HAP-1 (cell line): ENCODE results near the gene KCNK4.

Experiments
- DNase-seq, 2 experiments: peaks; one replicate each; pipeline ENCODE4 v3.0.0-alpha.2; 2016 to 2020; ENCODE audit warnings: low spot score in 2 of 2
- H3K27me3 ChIP-seq: fragments of 250-450 bp; sonication (Bioruptor Pico); 2 replicates; pipeline ENCODE4 v1.5.1; 2020; ENCODE audit warnings: low read depth, mild to moderate bottlenecking, moderate library complexity
- H3K36me3 ChIP-seq: fragments of 250-450 bp; sonication (Bioruptor Pico); replicated peaks from 2 replicates; pipeline ENCODE4 v1.5.1; 2020; ENCODE audit warnings: mild to moderate bottlenecking
- H3K4me1 ChIP-seq: fragments of 250-450 bp; sonication (Bioruptor Pico); 2 replicates; pipeline ENCODE4 v1.5.1; 2020; ENCODE audit warnings: mild to moderate bottlenecking
- H3K4me3 ChIP-seq: fragments of 250-450 bp; sonication (Bioruptor Pico); 2 replicates; pipeline ENCODE4 v1.5.1; 2020; ENCODE audit warnings: mild to moderate bottlenecking, moderate library complexity
- H3K9me3 ChIP-seq: fragments of 250-450 bp; sonication (Bioruptor Pico); 2 replicates; pipeline ENCODE4 v1.5.1; 2020; ENCODE audit warnings: mild to moderate bottlenecking, moderate library complexity
- in situ Hi-C: fragments of 300-500 bp; cut with MboI; formaldehyde crosslinking; loops from 3 replicates; pipeline ENCODE4 v1.14.3; 2020; ENCODE audit warnings: low sequenced_read_pairs, inconsistent platforms, mixed read lengths

The KCNK4 gene

DNA sequence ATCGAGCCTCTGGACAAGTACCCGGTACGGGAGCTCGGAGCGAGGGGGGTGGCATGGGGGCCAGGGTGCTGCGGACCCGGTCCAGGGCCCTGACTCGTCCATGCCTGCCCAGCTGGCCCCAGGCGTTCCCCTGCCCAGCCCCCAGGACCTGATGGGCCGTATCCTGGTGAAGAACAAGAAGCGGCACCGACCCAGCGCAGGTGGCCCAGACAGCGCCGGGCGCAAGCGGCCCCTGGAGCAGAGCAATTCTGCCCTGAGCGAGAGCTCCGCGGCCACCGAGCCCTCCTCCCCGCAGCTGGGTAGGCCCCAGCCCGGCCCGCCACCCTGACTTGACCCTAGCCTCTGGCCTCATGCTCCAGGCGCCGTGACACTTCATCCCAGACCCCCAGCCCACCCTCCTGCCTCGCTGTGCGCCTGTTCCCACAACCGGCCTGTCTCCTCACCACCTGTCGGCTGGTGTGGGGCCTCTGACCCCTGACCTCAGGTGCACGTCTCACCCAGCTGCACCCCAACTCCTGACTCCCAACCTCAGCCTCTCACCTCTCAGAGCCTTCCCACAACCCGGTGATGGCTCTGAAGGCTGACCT, 32.1 kb upstream of the KCNK4 start:
- Histone ChIP-seq H3K9me3 (no peaks in the 10 kb centered on the region), H3K36me3 (peaks cover 79% of the 10 kb centered on the region), H3K27me3 (no peaks in the 10 kb centered on the region), H3K4me3 (no peak overlapping the region), H3K4me1 (no peaks in the 10 kb centered on the region)
- DNase-seq: no peak
- in situ Hi-C loops: loop anchor here (25.0 kb wide), 1 partner anchor 853 kb away; the partner anchor contains the start of genes FAU, MRPL49, TM7SF2 and ZNHIT2

DNA sequence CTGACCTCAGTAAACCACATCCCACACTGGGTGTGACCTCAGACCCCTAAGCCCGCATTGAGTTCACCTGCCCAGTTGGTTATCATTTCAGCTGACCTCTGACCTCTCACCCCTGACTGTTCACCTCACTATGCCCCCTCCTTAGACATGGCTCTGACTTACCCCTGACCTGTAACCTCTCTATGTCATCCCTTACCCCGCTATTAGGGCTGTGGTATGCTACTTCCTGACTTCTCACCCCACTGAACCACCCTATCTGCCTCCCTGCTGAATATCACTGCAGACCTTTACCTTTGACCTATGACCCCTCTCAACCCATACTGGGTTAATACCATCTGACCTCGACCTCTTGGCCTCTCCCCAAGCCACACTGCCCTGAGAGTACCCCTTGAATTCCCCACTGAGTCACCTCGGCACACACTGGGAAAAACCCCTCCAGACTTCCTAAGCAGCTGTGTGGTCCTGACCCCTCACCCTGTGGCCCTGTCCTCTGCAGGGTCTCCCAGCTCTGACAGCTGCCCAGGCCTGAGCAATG, 31.5 kb upstream of the KCNK4 start:
- H3K27me3 ChIP-seq: no peaks in the 10 kb centered on the region
- no peak for DNase-seq
- no peaks in the 10 kb centered on the region for H3K4me1 ChIP-seq
- in situ Hi-C loops: loop anchor here (25.0 kb wide), 1 partner anchor 853 kb away; the partner anchor contains the start of genes FAU, MRPL49, TM7SF2 and ZNHIT2
- peaks cover 83% of the 10 kb centered on the region for H3K36me3 ChIP-seq
- no peak overlapping the region for H3K4me3 ChIP-seq
- H3K9me3 ChIP-seq: no peaks in the 10 kb centered on the region

DNA sequence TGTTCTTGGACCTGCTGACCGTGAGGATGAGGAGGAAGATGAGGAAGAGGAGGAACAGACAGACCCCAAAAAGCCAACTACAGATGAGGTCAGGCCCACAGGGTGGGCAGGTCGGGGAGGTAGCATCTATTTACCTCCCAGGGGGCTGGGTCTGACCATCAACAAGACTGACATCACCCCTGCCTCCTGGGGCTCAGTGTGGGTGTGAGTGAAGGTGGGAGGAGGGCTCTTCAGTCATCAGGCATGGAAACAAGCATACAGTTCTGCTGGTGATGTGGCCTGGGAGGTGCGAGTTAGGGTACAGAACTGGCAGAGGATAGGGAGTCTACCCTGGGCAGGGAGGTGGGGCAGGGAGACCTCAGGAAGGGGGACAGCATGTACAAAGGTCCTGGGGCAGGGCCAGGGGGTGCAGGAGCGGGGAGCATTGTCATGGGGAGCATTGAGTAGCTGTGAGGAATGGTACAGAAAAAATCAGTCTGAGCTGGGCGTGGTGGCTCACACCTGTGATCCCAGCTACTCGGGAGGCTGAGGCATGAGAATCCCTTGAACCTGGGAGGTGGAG, 30.9 kb upstream of the KCNK4 start:
- DNase-seq: no peak
- Histone ChIP-seq H3K9me3 (no peaks in the 10 kb centered on the region), H3K27me3 (no peaks in the 10 kb centered on the region), H3K4me1 (no peaks in the 10 kb centered on the region), H3K36me3 (peaks cover 77% of the 10 kb centered on the region), H3K4me3 (no peak overlapping the region)
- in situ Hi-C loops: loop anchor here (25.0 kb wide), 1 partner anchor 852 kb away; the partner anchor contains the start of genes FAU, MRPL49, TM7SF2 and ZNHIT2

DNA sequence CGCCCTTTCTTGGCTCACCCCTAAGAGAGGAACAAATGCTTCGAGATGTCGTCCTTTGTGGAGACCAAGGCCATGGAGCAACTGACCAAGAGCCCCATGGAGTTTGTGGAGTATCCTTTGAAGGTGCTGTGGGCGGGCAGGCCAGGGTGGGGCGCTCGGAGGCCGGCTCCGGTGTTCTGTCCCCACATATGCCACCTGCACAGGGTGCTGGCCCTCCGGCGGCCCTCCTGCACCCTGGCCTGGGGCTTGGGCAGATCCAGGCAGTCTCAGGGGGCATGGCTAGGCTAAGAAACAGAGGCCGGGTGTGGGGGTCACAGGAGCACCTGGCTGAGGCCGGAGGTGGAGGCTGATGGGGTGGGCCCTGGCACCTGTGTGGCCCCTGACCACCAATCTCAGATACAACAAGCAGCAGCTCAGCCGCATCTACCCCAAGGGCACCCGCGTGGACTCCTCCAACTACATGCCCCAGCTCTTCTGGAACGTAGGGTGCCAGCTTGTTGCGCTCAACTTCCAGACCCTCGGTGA, 29.5 kb upstream of the KCNK4 start:
- no peaks in the 10 kb centered on the region for H3K4me1 ChIP-seq
- no peaks in the 10 kb centered on the region for H3K9me3 ChIP-seq
- peaks cover 79% of the 10 kb centered on the region for H3K36me3 ChIP-seq
- in situ Hi-C loops: loop anchor here (25.0 kb wide), 1 partner anchor 851 kb away; the partner anchor contains the start of genes FAU, MRPL49, TM7SF2 and ZNHIT2
- no peaks in the 10 kb centered on the region for H3K27me3 ChIP-seq
- DNase-seq: no peak
- H3K4me3 ChIP-seq: no peak overlapping the region

DNA sequence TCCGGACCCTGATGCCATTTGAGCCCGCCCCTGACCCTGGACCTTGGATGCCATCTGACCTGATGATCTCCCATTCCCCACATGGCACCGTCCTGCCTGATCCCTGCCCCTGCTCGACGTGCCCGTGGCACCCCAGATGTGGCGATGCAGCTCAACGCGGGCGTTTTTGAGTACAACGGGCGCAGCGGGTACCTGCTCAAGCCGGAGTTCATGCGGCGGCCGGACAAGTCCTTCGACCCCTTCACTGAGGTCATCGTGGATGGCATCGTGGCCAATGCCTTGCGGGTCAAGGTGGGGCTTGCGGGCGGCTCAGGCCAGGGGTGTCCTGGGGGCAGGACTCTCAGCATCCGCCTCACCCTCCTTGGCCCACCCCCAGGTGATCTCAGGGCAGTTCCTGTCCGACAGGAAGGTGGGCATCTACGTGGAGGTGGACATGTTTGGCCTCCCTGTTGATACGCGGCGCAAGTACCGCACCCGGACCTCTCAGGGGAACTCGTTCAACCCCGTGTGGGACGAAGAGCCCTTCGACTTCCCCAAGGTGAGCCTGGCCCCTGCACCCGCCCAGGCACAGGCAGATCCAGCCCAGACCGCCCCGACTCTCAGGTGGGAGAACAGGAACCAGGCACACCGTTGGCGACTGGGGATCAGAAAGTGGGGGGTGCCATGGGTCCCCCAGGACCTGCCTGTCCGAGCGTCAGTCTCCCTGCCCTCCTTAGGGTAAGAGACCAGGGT, 28.7 kb upstream of the KCNK4 start:
- Histone ChIP-seq H3K9me3 (no peaks in the 10 kb centered on the region), H3K27me3 (no peaks in the 10 kb centered on the region), H3K4me1 (no peaks in the 10 kb centered on the region), H3K4me3 (no peak overlapping the region), H3K36me3 (peaks cover 79% of the 10 kb centered on the region)
- in situ Hi-C loops: loop anchor here (25.0 kb wide), 1 partner anchor 850 kb away; the partner anchor contains the start of genes FAU, MRPL49, TM7SF2 and ZNHIT2
- no peak for DNase-seq

DNA sequence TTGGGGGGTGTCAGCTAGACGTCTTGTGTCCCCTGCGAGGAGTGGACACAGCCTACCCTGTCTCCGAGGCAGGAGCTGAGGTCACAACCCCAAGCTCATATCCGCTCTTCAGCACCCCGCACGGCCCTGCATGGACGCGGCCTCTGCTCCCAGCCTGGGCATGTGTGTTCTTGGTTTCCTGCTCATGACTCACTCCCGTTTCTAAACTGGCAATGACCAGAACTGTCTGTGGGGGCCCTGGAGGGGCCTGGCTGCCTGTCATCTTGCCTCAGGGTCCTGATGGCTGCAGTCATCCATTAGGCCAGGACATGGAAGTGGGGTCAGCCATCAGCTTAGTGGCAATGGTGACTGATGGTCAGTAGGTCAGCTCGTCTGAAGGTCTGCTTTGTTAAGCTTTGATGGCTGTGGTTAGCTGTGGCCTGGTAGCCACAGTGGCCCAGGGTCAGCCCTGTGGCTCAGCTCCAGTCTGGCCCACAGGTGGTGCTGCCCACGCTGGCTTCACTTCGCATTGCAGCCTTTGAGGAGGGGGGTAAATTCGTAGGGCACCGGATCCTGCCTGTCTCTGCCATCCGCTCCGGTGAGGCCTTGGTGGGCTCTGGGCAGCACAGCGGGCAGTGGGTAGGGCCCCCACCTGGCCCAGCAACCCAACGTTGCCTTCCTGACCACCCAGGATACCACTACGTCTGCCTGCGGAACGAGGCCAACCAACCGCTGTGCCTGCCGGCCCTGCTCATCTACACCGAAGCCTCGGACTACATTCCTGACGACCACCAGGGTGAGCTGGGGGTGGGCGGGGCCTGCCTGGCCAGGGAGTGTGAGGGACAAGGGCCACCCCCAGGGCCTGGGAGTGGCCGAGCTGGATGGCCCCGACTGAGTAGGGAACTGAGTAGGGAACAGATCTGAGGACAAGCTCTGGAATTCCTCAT, 27.8 kb upstream of the KCNK4 start:
- Histone ChIP-seq H3K36me3 (peaks cover 77% of the 10 kb centered on the region), H3K27me3 (no peaks in the 10 kb centered on the region), H3K4me3 (no peak overlapping the region), H3K9me3 (no peaks in the 10 kb centered on the region), H3K4me1 (0 out of 2 replicates have a peak, but pooled peaks cover under 1% of the 10 kb centered on the region)
- in situ Hi-C loops: loop anchor here (25.0 kb wide), 1 partner anchor 849 kb away; the partner anchor contains the start of genes FAU, MRPL49, TM7SF2 and ZNHIT2
- DNase-seq: no peak

DNA sequence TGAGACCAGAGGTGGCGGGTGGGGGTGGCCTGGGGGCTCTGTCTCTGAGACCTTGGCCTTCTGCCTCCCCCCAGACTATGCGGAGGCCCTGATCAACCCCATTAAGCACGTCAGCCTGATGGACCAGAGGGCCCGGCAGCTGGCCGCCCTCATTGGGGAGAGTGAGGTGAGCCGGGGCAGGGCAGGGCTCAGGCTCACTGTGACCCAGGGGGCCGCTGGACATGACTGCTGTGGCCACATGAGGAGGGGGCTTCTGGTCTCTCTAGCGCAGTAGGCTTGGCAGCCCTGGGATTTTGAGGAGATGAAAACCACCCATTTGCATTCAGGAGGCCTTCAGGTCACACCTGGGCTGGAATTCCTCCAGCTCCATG, 27.2 kb upstream of the KCNK4 start:
- no peak for DNase-seq
- no peaks in the 10 kb centered on the region for H3K27me3 ChIP-seq
- H3K9me3 ChIP-seq: no peaks in the 10 kb centered on the region
- H3K4me1 ChIP-seq: peaks cover 4% of the 10 kb centered on the region; the same call in 1 of the 2 replicates
- in situ Hi-C loops: loop anchor here (25.0 kb wide), 1 partner anchor 848 kb away; the partner anchor contains the start of genes FAU, MRPL49, TM7SF2 and ZNHIT2
- no peak overlapping the region for H3K4me3 ChIP-seq
- peaks cover 72% of the 10 kb centered on the region for H3K36me3 ChIP-seq

DNA sequence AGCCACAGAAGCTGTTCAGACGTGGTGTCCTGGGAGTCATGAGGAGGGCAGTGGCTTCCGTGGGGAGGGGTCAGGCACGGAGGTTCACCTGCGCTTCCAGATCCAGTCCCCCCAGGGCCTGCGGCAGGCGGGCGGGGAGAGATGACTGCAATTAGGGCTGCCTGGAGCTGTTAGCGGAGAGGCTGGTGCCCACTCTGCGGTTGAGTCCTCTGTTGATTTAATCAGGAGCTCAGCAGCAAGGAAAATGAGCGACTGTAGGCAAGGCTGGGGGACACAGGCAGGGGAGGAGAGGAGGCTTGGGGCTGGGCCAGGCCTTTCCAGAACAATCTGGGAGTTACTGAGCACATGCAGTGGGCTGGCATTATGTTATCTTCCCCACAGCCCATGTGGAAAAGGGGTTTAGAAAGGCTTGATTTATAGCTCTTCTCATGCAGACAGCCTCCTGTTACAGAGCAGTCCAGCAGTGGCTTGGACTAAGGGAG, 26.7 kb upstream of the KCNK4 start:
- Histone ChIP-seq H3K4me3 (no peak overlapping the region), H3K4me1 (peaks cover 4% of the 10 kb centered on the region; the same call in 1 of the 2 replicates), H3K9me3 (no peaks in the 10 kb centered on the region), H3K27me3 (no peaks in the 10 kb centered on the region), H3K36me3 (peaks cover 67% of the 10 kb centered on the region)
- DNase-seq: no peak
- in situ Hi-C loops: loop anchor here (25.0 kb wide), 1 partner anchor 848 kb away; the partner anchor contains the start of genes FAU, MRPL49, TM7SF2 and ZNHIT2

DNA sequence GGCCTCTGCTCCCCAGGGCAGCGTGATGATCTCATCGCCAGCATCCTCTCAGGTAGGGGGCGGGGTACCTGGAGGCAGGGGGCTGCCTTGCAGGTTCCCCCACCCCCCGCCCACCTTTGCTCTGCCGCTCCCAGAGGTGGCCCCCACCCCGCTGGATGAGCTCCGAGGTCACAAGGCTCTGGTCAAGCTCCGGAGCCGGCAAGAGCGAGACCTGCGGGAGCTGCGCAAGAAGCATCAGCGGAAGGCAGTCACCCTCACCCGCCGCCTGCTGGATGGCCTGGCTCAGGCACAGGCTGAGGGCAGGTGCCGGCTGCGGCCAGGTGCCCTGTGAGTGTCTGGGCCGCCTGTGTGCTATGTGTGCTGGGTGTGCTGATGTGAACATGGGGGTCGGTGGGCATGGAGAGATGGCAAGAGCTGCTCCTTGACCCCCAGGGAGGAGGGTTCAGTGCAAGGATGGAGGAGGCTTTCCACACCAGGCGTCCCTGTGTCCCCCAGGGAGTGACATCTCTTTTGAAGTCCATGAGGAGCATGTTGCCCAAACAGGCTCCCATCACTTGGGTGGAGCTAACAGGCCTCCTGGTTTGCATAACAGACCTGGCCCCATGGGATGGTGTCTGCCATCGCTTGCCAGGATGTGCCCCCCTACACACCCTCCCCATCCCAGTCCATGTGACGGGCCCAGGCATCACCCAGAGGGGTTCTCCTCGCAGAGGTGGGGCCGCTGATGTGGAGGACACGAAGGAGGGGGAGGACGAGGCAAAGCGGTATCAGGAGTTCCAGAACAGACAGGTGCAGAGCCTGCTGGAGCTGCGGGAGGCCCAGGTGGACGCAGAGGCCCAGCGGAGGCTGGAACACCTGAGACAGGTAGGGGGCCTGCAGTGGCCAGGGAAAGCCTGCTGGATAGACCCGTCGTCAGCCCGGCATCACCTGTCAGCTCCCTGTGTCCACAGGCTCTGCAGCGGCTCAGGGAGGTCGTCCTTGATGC, 25.6 kb upstream of the KCNK4 start:
- H3K27me3 ChIP-seq: no peaks in the 10 kb centered on the region
- peaks cover 4% of the 10 kb centered on the region; the same call in 1 of the 2 replicates for H3K4me1 ChIP-seq
- H3K9me3 ChIP-seq: no peaks in the 10 kb centered on the region
- peaks cover 57% of the 10 kb centered on the region for H3K36me3 ChIP-seq
- no peak for DNase-seq
- in situ Hi-C loops: loop anchor here (25.0 kb wide), 1 partner anchor 847 kb away; the partner anchor contains the start of genes FAU, MRPL49, TM7SF2 and ZNHIT2
- H3K4me3 ChIP-seq: no peak overlapping the region

DNA sequence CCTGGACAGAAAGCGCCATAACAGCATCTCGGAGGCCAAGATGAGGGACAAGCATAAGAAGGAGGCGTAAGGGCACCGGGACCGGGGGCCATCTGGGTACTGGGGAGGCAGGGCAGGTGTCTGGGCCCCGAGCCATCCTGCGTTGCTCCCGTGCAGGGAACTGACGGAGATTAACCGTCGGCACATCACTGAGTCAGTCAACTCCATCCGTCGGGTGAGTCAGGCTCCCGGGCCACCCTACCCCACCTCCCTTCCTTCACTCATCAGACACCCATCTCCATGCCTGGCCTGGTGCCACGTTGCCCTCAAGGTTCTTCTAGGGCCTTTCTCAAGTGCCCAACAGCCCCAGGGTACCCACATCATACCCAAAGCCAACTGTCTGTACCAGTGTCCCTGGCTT, 24.8 kb upstream of the KCNK4 start:
- Histone ChIP-seq H3K4me1 (peaks cover 4% of the 10 kb centered on the region; the same call in 1 of the 2 replicates), H3K36me3 (peaks cover 53% of the 10 kb centered on the region), H3K9me3 (no peaks in the 10 kb centered on the region), H3K4me3 (no peak overlapping the region), H3K27me3 (no peaks in the 10 kb centered on the region)
- in situ Hi-C loops: loop anchor here (25.0 kb wide), 1 partner anchor 846 kb away; the partner anchor contains the start of genes FAU, MRPL49, TM7SF2 and ZNHIT2
- no peak for DNase-seq

DNA sequence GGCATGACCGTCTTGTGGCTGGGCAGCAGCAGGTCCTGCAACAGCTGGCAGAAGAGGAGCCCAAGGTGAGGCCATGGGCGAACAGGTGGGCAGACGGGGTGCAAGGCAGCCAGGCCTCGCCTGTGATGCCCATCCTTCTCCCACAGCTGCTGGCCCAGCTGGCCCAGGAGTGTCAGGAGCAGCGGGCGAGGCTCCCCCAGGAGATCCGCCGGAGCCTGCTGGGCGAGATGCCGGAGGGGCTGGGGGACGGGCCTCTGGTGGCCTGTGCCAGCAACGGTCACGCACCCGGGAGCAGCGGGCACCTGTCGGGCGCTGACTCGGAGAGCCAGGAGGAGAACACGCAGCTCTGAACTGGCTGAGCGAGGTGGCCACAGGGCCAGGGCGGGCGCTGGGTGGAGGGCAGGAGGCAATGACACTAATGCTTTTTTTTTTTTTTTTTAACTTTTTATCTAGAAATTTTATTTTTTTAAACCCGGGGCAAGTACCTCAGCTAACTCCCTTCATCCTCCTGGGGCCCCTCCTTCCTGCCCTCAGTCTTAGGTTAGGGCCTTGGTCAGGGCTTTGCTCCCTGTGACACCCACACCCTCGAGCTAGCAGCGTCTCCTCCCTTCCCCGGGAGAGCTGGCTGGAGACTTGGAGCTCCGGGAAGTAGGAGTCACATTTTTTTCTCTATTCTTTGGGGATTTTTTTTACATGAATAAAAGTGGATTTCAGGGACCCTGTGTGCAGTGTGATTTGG, 23.7 kb upstream of the KCNK4 start:
- no peaks in the 10 kb centered on the region for H3K27me3 ChIP-seq
- H3K9me3 ChIP-seq: no peaks in the 10 kb centered on the region
- in situ Hi-C loops: loop anchor here (25.0 kb wide), 1 partner anchor 845 kb away; the partner anchor contains the start of genes FAU, MRPL49, TM7SF2 and ZNHIT2
- no peak for DNase-seq
- peaks cover 44% of the 10 kb centered on the region for H3K36me3 ChIP-seq
- peaks cover 4% of the 10 kb centered on the region; the same call in 1 of the 2 replicates for H3K4me1 ChIP-seq
- H3K4me3 ChIP-seq: no peak overlapping the region
